Measurements from ENCODE around the gene DAPK2.
"Not testable (repeated sequence)": the region's sequence is repeated elsewhere in the genome, so short reads cannot be mapped to it uniquely, and the experiment has no call there.

DAPK2 gene

GRCh38 chr15:64046421-64047153 is at the start of gene DAPK2:
Gene DAPK2, minus strand, starts transcription at chr15:64046485. Its CDS starts 6,224 bp downstream, at chr15:64040261.
- no peak for DNase-seq

- no peak for DNase-seq
Measured at GRCh38 chr15:64095431-64095794, 49.1 kb upstream of the DAPK2 start.

- peak; percentile 96 for DNase-seq
Measured at GRCh38 chr15:64093627-64094417, 47.5 kb upstream of the DAPK2 start, which contains the start of gene CIAO2A. Gene CIAO2A, minus strand, starts transcription at chr15:64093838. Its CDS starts 70 bp downstream, at chr15:64093768.

- no peak for DNase-seq
Measured at GRCh38 chr15:64092864-64093626, 46.8 kb upstream of the DAPK2 start.

- DNase-seq, result peak; percentile 8
Measured at GRCh38 chr15:64092075-64092820, 46.0 kb upstream of the DAPK2 start.

GRCh38 chr15:64090527-64090926 is 44.2 kb upstream of the DAPK2 start:
- DNase-seq, result no peak

GRCh38 chr15:64089543-64090280 is 43.4 kb upstream of the DAPK2 start:
- no peak for DNase-seq

- no peak for DNase-seq
Measured at GRCh38 chr15:64082757-64083156, 36.5 kb upstream of the DAPK2 start.

- DNase-seq, result not testable (repeated sequence)
Measured at GRCh38 chr15:64073496-64073895, 27.2 kb upstream of the DAPK2 start.

GRCh38 chr15:64072812-64073211 is 26.5 kb upstream of the DAPK2 start:
- no peak for DNase-seq

GRCh38 chr15:64071931-64072765 is 25.9 kb upstream of the DAPK2 start:
- no peak for DNase-seq

- no peak for DNase-seq
Measured at GRCh38 chr15:64070965-64071851, 24.9 kb upstream of the DAPK2 start.

GRCh38 chr15:64070106-64070505 is 23.8 kb upstream of the DAPK2 start:
- no peak for DNase-seq

- no peak for DNase-seq
Measured at GRCh38 chr15:64068133-64068532, 21.8 kb upstream of the DAPK2 start.

- peak; percentile 68 for DNase-seq
Measured at GRCh38 chr15:64067564-64068030, 21.3 kb upstream of the DAPK2 start.

GRCh38 chr15:64066451-64066850 is 20.2 kb upstream of the DAPK2 start:
- no peak for DNase-seq

GRCh38 chr15:64060716-64061115 is 14.4 kb upstream of the DAPK2 start:
- no peak for DNase-seq

GRCh38 chr15:64059104-64059503 is 12.8 kb upstream of the DAPK2 start:
- DNase-seq, result not testable (repeated sequence)

- no peak for DNase-seq
Measured at GRCh38 chr15:64058279-64058678, 12.0 kb upstream of the DAPK2 start.

- DNase-seq, result not testable (repeated sequence)
Measured at GRCh38 chr15:64053674-64054073, 7.4 kb upstream of the DAPK2 start.

Data from NCI-H1694 (cell line).